Esophagus squamous epithelium (tissue), 5 donors: ENCODE data around the gene MEGF6. TPM values are rescaled to one million over a fixed set of nuclear protein-coding genes. Genes with fewer than 3 reads are reported as not detected.

Experiments used
- DNase-seq: peaks from one replicate; lab custom pipeline; 2025; lab: John Stamatoyannopoulos, UW
- H3K27ac ChIP-seq, 4 donors: fragments of 200-600 bp; sonication (generic); one replicate each; pipeline ENCODE4 v1.5.1; 2016 to 2019; ENCODE audit warnings: mild to moderate bottlenecking in 1 of 4
- H3K27me3 ChIP-seq, 4 donors: fragments of 200-600 bp; sonication (generic); 1 replicate in 3 of 4; 2 replicates in 1 of 4; pipeline versions ENCODE4 v1.5.1 to v1.6.0; 2017 to 2021; ENCODE audit warnings: antibody characterized with exemption in 1 of 4
- H3K36me3 ChIP-seq, 3 donors: fragments of 200-600 bp; sonication (generic); one replicate each; pipeline ENCODE4 v1.5.1; 2016 to 2019
- H3K4me1 ChIP-seq, 3 donors: fragments of 200-600 bp; sonication (generic); one replicate each; pipeline ENCODE4 v1.5.1; 2017 to 2019
- H3K4me3 ChIP-seq, 4 donors: fragments of 200-600 bp; sonication (generic); 1 replicate in 3 of 4; 2 replicates in 1 of 4; pipeline ENCODE4 v1.5.1; 2016 to 2019; ENCODE audit warnings: mild to moderate bottlenecking in 2 of 4, moderate library complexity in 1 of 4
- H3K9me3 ChIP-seq, 3 donors: fragments of 200-600 bp; sonication (generic); one replicate each; pipeline ENCODE4 v1.5.1; 2016 to 2019
- POLR2A ChIP-seq, 4 donors: fragments of 450-650 bp; IDR thresholded peaks; one replicate each; pipeline ENCODE4 v1.6.1; 2017; ENCODE audit warnings: antibody characterized with exemption in 4 of 4, mild to moderate bottlenecking in 4 of 4, moderate library complexity in 3 of 4
- WGBS, 2 donors: methylation state at CpG; one replicate each; pipeline ENCODE4 v1.1.5; 2018; 5-methylcytosine and 5-hydroxymethylcytosine counted together
- intact Hi-C: fragments of 100-400 bp; cut with DNase I; formaldehyde crosslinking; loops from one replicate; pipeline ENCODE4 v1.15.0; 2022
- total RNA-seq, 4 donors: library from RNA; depleted of rRNA; stranded (reverse); fragments of >200 nt; gene quantifications; one replicate each; pipeline ENCODE4 v1.1.0, GENCODE V29; 2016
- TF ChIP-seq, protein P1 (sequence below), 6 experiments: fragments of 450-650 bp in 4 of 6; fragments of 200-600 bp in 2 of 6; sonication (generic) in 2 of 6; IDR thresholded peaks; one replicate each; pipeline ENCODE4 v1.5.1; 2016 to 2019; ENCODE audit warnings: antibody characterized with exemption in 6 of 6, mild to moderate bottlenecking in 4 of 6, moderate library complexity in 4 of 6
- donor health status: DM: yes; HTN: yes; CAD: no.

MEGF6 gene
- total RNA-seq, 4 donors from 2014 or later, result 8.8 to 27.1 (median 16.8) TPM

DNA sequence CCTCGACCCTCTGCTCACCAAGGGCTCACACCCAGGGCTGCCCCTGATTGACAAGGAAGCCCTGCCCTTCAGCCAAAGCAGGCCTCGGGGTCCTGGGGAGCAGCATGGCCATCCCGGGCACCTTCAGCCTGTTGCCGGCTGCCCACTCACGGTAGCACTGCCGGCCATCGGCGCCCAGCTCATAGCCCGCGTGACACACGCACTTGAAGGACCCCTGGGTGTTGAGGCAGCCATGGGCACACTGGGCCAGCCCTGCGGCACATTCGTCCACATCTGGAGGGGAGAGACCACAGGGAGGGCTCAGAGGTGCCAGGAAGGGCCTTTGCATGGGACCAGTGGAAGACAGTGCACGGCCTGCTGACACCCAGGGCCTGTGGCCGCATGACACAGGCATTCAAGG, 99.5 kb downstream of the MEGF6 start:
- Histone ChIP-seq H3K36me3 (peaks cover 0 to 76% (median 0%) of the 10 kb centered on the region in 3 donors), H3K27ac (no peak overlapping the region), H3K27me3 (no peaks in the 10 kb centered on the region), H3K4me3 (no peak overlapping the region), H3K4me1 (no peaks in the 10 kb centered on the region), H3K9me3 (no peaks in the 10 kb centered on the region)
- intact Hi-C loops, result no loop called here
- TF ChIP-seq POLR2A (IDR thresholded peaks at IDR 0.05), result no peak
- TF ChIP-seq, protein P1, sequence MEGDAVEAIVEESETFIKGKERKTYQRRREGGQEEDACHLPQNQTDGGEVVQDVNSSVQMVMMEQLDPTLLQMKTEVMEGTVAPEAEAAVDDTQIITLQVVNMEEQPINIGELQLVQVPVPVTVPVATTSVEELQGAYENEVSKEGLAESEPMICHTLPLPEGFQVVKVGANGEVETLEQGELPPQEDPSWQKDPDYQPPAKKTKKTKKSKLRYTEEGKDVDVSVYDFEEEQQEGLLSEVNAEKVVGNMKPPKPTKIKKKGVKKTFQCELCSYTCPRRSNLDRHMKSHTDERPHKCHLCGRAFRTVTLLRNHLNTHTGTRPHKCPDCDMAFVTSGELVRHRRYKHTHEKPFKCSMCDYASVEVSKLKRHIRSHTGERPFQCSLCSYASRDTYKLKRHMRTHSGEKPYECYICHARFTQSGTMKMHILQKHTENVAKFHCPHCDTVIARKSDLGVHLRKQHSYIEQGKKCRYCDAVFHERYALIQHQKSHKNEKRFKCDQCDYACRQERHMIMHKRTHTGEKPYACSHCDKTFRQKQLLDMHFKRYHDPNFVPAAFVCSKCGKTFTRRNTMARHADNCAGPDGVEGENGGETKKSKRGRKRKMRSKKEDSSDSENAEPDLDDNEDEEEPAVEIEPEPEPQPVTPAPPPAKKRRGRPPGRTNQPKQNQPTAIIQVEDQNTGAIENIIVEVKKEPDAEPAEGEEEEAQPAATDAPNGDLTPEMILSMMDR (IDR thresholded peaks at IDR 0.05), result no peak
- 91% methylated on average over 4 of the region's 15 CpGs; no CpG with 5 or more reads in 1 of the 2 donors for WGBS, 2 donors
- DNase-seq, result no peak

DNA sequence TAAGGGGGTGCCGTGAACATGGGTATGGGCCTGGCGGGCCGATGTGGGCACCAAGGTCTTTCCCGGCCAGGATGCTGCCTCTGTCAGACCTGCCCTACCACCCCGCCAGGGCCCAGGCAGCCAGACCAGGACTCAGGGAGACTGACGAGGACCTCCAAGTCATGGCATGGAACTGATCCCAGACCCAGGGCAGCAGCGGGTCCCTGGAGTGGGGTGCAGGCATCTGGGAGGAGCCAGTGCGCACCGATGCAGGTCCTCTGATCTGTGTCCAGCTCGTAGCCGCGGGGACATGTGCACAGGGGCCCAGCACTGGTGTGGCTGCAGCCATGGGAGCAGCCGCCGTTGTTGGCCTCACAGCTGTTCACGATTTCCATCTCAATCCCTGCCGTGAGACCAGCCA, 100.0 kb downstream of the MEGF6 start:
- WGBS, 2 donors, result 84 to 97% methylated on average over 6 to 8 of the region's 16 CpGs
- Histone ChIP-seq H3K4me1 (no peaks in the 10 kb centered on the region), H3K4me3 (no peak overlapping the region), H3K9me3 (no peaks in the 10 kb centered on the region), H3K36me3 (peaks cover 0 to 76% (median 0%) of the 10 kb centered on the region in 3 donors), H3K27ac (no peak overlapping the region), H3K27me3 (no peaks in the 10 kb centered on the region)
- intact Hi-C loops, result no loop called here
- DNase-seq, result no peak
- TF ChIP-seq POLR2A (IDR thresholded peaks at IDR 0.05), result no peak
- TF ChIP-seq, protein P1 (IDR thresholded peaks at IDR 0.05), result no peak

DNA sequence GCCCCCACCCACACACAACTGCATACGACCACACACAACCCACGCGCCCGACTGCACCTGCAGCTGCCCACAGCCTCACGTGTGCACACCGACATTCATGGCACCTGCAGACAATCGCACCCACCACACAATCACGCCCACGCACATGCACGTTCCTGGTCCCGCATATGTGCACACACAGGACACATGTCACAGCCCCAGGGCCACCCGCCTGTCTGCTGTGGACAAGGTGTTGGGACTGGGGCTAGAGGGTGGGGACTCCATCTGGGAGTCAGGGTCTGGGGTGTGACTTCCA, 100.4 kb downstream of the MEGF6 start:
- 74% methylated on average over 11 of the region's 12 CpGs; no CpG with 5 or more reads in 1 of the 2 donors for WGBS, 2 donors
- H3K9me3 ChIP-seq, result no peaks in the 10 kb centered on the region

GRCh38 chr1:3510136-3510955, 101.0 kb downstream of the MEGF6 start:
- 79% methylated on average over 5 of the region's 32 CpGs; no CpG with 5 or more reads in 1 of the 2 donors for WGBS, 2 donors
- Histone ChIP-seq H3K36me3 (peaks cover 0 to 81% (median 0%) of the 10 kb centered on the region in 3 donors), H3K9me3 (no peaks in the 10 kb centered on the region), H3K4me3 (no peak overlapping the region), H3K4me1 (peaks cover 0 to 6% (median 0%) of the 10 kb centered on the region in 3 donors), H3K27ac (no peak overlapping the region), H3K27me3 (no peaks in the 10 kb centered on the region)
- DNase-seq, result no peak
- intact Hi-C loops, result no loop called here
- TF ChIP-seq POLR2A (IDR thresholded peaks at IDR 0.05), result no peak
- TF ChIP-seq, protein P1 (IDR thresholded peaks at IDR 0.05), result no peak

More for the DNA sequence above, 100.4 kb downstream of the MEGF6 start:
- no peak for DNase-seq
- H3K27me3 ChIP-seq, result no peaks in the 10 kb centered on the region
- peaks cover 0 to 80% (median 0%) of the 10 kb centered on the region in 3 donors for H3K36me3 ChIP-seq
- intact Hi-C loops, result no loop called here
- H3K4me1 ChIP-seq, result peaks cover 0 to under 1% (median 0%) of the 10 kb centered on the region in 3 donors
- TF ChIP-seq, protein P1 (IDR thresholded peaks at IDR 0.05), result no peak
- TF ChIP-seq POLR2A (IDR thresholded peaks at IDR 0.05), result no peak
- no peak overlapping the region for H3K27ac ChIP-seq
- H3K4me3 ChIP-seq, result no peak overlapping the region

GRCh38 chr1:3509721-3510120, 101.6 kb downstream of the MEGF6 start:
- WGBS, 2 donors, result 87 to 100% methylated on average over 1 to 3 of the region's 21 CpGs
- peaks cover 0 to 12% (median 5%) of the 10 kb centered on the region in 3 donors for H3K4me1 ChIP-seq
- DNase-seq, result no peak
- H3K36me3 ChIP-seq, result peaks cover 0 to 78% (median 0%) of the 10 kb centered on the region in 3 donors
- no peak overlapping the region for H3K27ac ChIP-seq
- no peaks in the 10 kb centered on the region for H3K9me3 ChIP-seq
- TF ChIP-seq POLR2A (IDR thresholded peaks at IDR 0.05), result no peak
- TF ChIP-seq, protein P1 (IDR thresholded peaks at IDR 0.05), result no peak
- intact Hi-C loops, result no loop called here
- H3K4me3 ChIP-seq, result no peak overlapping the region
- H3K27me3 ChIP-seq, result no peaks in the 10 kb centered on the region
